HUES6 (cell line): ENCODE data around the gene PGA3.

Experiments used
- H3K27ac ChIP-seq: 2 replicates; pipeline ENCODE4 v1.7.0; 2013; ENCODE audit warnings: low read depth, mild to moderate bottlenecking, low read length, inconsistent platforms
- H3K27me3 ChIP-seq: 2 replicates; pipeline ENCODE4 v1.6.1; 2013; ENCODE audit warnings: low read length; ENCODE audit not compliant: control insufficient read depth, insufficient read depth
- H3K36me3 ChIP-seq: 2 replicates; pipeline ENCODE4 v1.6.1; 2013; ENCODE audit warnings: low read length; ENCODE audit not compliant: control insufficient read depth, insufficient read depth
- H3K4me1 ChIP-seq: 2 replicates; pipeline ENCODE4 v1.6.1; 2013; ENCODE audit warnings: low read length; ENCODE audit not compliant: control insufficient read depth, insufficient read depth
- H3K4me3 ChIP-seq: 2 replicates; pipeline ENCODE4 v1.5.1; 2013; ENCODE audit warnings: low read depth, low read length
- H3K9ac ChIP-seq: one replicate; pipeline ENCODE4 v1.6.1; 2013; ENCODE audit warnings: mild to moderate bottlenecking, low read length
- H3K9me3 ChIP-seq: 2 replicates; pipeline ENCODE4 v1.6.1; 2013; ENCODE audit warnings: low read depth, low read length; ENCODE audit not compliant: control insufficient read depth, insufficient read depth

The PGA3 gene

DNA sequence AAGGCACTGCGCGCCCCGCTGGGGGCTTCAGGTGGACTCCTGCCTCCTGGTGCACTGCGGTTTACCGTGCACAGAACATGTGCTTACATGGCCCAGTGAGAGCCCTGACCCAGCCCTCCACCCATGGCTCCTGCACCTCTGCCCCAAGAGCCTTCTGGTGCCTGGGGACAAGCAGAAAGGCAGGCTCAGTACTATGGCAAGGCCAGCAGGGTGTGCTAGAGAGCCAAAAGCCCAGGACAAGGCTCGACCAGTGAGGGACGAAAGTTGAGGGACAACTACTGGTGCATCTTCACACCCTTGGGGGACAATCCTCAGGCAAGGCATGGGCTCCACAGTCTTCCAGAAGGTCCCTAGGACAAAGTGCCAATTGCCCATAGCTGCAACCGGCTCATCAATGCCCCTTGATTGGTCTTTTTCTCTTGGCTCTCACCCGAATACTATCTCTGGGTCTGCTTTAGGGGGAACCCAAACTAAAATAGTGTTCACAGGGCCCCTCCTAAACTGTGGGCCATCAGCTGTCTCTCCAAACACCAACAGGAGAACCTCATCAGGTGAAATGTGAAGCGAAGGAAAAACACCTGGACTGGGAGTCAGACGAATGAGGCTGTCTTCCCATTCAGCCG, 51.2 kb downstream of the PGA3 start:
- Histone ChIP-seq H3K27me3 (no peaks in the 10 kb centered on the region), H3K36me3 (peaks cover 15% of the 10 kb centered on the region), H3K9me3 (no peaks in the 10 kb centered on the region), H3K27ac (no peak overlapping the region), H3K4me3 (no peak overlapping the region), H3K9ac (no peak overlapping the region), H3K4me1 (no peaks in the 10 kb centered on the region)

DNA sequence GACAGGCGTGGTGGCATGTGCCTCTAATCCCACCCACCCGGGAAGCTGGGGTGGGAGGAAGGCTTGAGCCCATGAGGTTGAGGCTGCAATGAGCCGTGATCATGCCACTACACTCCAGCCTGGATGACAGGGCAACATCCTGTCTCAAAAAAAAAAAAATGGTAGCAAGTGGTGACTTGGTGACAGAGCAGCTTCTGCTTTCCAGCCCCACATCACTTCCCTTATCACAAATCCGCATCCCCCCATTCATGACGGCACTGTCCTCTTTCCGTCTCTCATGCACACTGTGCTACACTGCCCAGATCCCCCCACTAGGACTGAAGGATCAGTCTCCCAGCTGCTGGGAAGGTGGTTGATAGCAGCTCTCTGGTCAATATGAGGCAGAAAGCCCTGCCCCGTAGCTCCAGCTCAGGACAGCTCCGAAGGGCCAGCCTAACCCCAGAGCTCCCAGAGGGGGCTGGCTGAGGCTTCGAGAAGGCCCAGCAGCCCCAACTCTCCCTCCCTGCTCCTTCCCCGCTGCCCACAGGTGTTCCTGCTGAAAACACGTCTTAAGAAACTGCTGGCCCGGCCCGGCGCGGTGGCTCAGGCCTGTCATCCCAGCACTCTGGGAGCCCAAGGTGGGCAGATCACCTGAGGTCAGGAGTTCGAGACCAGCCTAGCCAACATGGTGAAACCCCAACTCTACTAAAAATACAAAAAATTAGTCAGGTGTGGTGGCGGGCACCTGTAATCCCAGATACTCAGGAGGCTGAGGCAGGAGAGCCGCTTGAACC, 53.6 kb downstream of the PGA3 start:
- Histone ChIP-seq H3K27me3 (no peaks in the 10 kb centered on the region), H3K4me1 (no peaks in the 10 kb centered on the region), H3K36me3 (peaks cover 15% of the 10 kb centered on the region), H3K9me3 (no peaks in the 10 kb centered on the region), H3K9ac (no peak overlapping the region), H3K27ac (no peak overlapping the region), H3K4me3 (no peak overlapping the region)

DNA sequence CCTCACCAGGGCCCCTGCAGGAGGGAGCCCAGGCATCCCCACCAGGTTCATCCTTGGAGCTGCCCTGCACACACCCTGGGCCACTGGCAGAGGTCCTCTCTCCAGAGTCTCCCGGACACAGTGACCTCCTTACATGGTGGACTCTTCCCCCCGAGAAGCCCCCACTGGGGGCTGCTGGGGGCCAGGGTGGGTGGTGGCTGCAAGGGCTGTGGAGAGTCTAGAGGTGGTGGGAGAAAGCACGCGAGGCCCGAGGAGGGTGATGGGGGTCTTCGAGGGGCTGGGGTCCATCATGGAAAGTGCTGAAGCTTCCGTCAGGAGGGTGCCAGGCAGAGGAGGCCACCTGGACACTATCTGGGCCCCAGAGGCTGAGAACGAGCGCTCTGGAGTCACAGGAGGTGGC, 55.2 kb downstream of the PGA3 start:
- Histone ChIP-seq H3K9me3 (no peaks in the 10 kb centered on the region), H3K36me3 (peaks cover 19% of the 10 kb centered on the region), H3K9ac (no peak overlapping the region), H3K4me1 (no peaks in the 10 kb centered on the region), H3K4me3 (no peak overlapping the region), H3K27ac (no peak overlapping the region), H3K27me3 (no peaks in the 10 kb centered on the region)

DNA sequence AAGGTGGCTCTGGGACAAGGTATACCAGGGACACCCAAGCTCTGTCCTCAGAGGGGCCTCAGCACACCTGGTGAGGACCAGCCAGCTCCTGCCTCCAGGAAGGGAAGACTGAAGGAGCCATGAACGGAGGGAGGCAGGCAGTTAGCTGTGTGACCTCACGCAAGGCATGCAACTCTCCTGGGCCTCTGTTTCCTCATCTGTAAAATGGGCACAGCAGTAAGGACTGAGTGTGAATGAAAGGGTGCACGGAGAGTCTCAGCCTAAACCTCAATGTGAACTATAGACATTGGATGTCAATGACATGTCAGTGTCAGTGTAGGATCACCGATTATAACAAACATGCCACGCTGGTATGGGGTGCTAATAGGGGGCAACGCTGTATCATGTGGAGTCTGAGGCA, 56.0 kb downstream of the PGA3 start:
- H3K27me3 ChIP-seq: no peaks in the 10 kb centered on the region
- H3K27ac ChIP-seq: no peak overlapping the region
- H3K9me3 ChIP-seq: no peaks in the 10 kb centered on the region
- H3K9ac ChIP-seq: no peak overlapping the region
- peaks cover 23% of the 10 kb centered on the region for H3K36me3 ChIP-seq
- no peaks in the 10 kb centered on the region for H3K4me1 ChIP-seq
- H3K4me3 ChIP-seq: no peak overlapping the region
